PC-9 (cell line): ENCODE measurements around the gene FLAD1. TPM values are rescaled to one million over a fixed set of nuclear protein-coding genes. Genes with fewer than 3 reads are reported as not detected.

ENCODE experiments used
- BruUV-seq: library from RNA; stranded (reverse); fragments of 400-500 nt; replicated peaks from 2 replicates; lab custom pipeline; 2021; lab: Mats Ljungman, UMichigan
- CTCF ChIA-PET: fragments of 300-600 bp; sonication (Branson Sonifier 250); formaldehyde crosslinking; loops from one replicate; lab custom pipeline; 2022; ENCODE audit warnings: antibody characterized with exemption; lab: Charles Lee
- POLR2A ChIA-PET: fragments of 300-600 bp; sonication (Branson Sonifier 250); formaldehyde crosslinking; loops from one replicate; lab custom pipeline; 2022; ENCODE audit warnings: antibody characterized with exemption; ENCODE audit not compliant: unreplicated experiment; lab: Charles Lee
- DNase-seq, 2 experiments: peaks; one replicate each; pipeline versions ENCODE4 v3.0.0 to v3.0.0-alpha.2; 2015 to 2022; ENCODE audit warnings: mixed read lengths in 1 of 2
- H2AFZ ChIP-seq: fragments of 200-600 bp; sonication (generic); 2 replicates; pipeline ENCODE4 v1.8.1; 2017; ENCODE audit warnings: antibody characterized with exemption
- H3F3A ChIP-seq: fragments of 200-600 bp; sonication (generic); 2 replicates; pipeline ENCODE4 v1.8.1; 2017; ENCODE audit warnings: antibody characterized with exemption, mild to moderate bottlenecking, low read depth; ENCODE audit not compliant: insufficient read depth
- H3K27ac ChIP-seq: fragments of 200-600 bp; sonication (generic); 2 replicates; pipeline ENCODE4 v1.6.1; 2016; ENCODE audit warnings: mixed run types
- H3K27me3 ChIP-seq: fragments of 200-600 bp; sonication (generic); 2 replicates; pipeline ENCODE4 v1.6.1; 2016; ENCODE audit warnings: low read depth, mixed run types; ENCODE audit not compliant: insufficient read depth
- H3K36me3 ChIP-seq: fragments of 200-600 bp; sonication (generic); 2 replicates; pipeline ENCODE4 v1.6.1; 2016; ENCODE audit warnings: low read depth, mixed run types
- H3K4me1 ChIP-seq: fragments of 200-600 bp; sonication (generic); replicated peaks from 2 replicates; pipeline ENCODE4 v1.6.1; 2016; ENCODE audit warnings: mixed run types; ENCODE audit not compliant: insufficient read depth
- H3K4me2 ChIP-seq: fragments of 200-600 bp; sonication (generic); 2 replicates; pipeline ENCODE4 v1.6.1; 2017; ENCODE audit warnings: mixed run types
- H3K4me3 ChIP-seq: fragments of 200-600 bp; sonication (generic); 2 replicates; pipeline ENCODE4 v1.6.1; 2016; ENCODE audit warnings: mixed run types
- H3K79me2 ChIP-seq: fragments of 200-600 bp; sonication (generic); 2 replicates; pipeline ENCODE4 v1.6.1; 2017; ENCODE audit warnings: low read depth, mixed run types
- H3K9me2 ChIP-seq: fragments of 200-600 bp; sonication (generic); 2 replicates; pipeline ENCODE4 v1.8.1; 2017; ENCODE audit warnings: mild to moderate bottlenecking; ENCODE audit not compliant: insufficient read depth
- H3K9me3 ChIP-seq: fragments of 200-600 bp; sonication (generic); 2 replicates; pipeline ENCODE4 v1.8.1; 2016; ENCODE audit warnings: low read depth; ENCODE audit not compliant: insufficient read depth
- H4K20me1 ChIP-seq: fragments of 200-600 bp; sonication (generic); 2 replicates; pipeline ENCODE4 v1.8.1; 2017; ENCODE audit not compliant: insufficient read depth
- EZH2 ChIP-seq: fragments of 200-600 bp; sonication (generic); IDR thresholded peaks from 2 replicates; pipeline ENCODE4 v1.8.0; 2017; ENCODE audit warnings: antibody characterized with exemption, low read depth
- intact Hi-C: fragments of 100-400 bp; cut with micrococcal nuclease; formaldehyde crosslinking; loops from one replicate; pipeline ENCODE4 v1.10.0; 2022; ENCODE audit not compliant: unreplicated experiment
- total RNA-seq: library from RNA; stranded (reverse); gene quantifications from 2 replicates; pipeline ENCODE4 v1.2.3, GENCODE V29; 2021
- TF ChIP-seq, protein P1 (sequence below): fragments of 200-600 bp; sonication (generic); conservative IDR thresholded peaks from 2 replicates; pipeline ENCODE4 v1.6.1; 2017; ENCODE audit warnings: mixed run types, antibody characterized with exemption, mild to moderate bottlenecking, moderate library complexity

Gene FLAD1
- total RNA-seq, 1 experiment from 2014 or later = 54.2 TPM

DNA sequence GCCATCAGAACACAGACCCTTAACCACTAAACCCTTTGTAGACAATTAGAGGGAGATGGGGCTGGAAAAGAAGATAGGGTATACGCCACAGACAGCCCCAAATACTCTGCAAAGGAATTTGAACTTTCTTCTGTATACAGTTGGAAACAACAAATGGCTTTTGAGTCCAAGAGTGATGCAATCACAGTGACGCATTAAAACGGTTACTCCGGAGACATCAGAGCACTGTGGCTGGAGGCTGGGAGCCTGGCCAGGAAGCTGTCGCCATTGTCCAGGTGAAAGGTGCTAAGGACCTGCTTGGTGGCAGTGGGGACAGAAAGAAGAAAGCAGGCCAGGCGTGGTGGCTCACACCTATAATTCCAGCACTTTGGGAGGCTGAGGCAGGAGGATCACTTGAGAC is 4.2 kb downstream of the FLAD1 start:
- Histone ChIP-seq H3K4me1 (peaks cover 30% of the 10 kb centered on the region), H2AFZ (no peak overlapping the region), H3K27ac (peak overlapping the region; percentile 48), H3K9me3 (no peaks in the 10 kb centered on the region), H3F3A (peaks cover 29% of the 10 kb centered on the region), H3K27me3 (no peaks in the 10 kb centered on the region), H3K4me2 (peak overlapping the region; percentile 33), H4K20me1 (no peaks in the 10 kb centered on the region), H3K4me3 (no peak overlapping the region), H3K9me2 (no peaks in the 10 kb centered on the region), H3K79me2 (peaks cover 58% of the 10 kb centered on the region), H3K36me3 (peaks cover 18% of the 10 kb centered on the region)
- intact Hi-C loops = no loop called here
- no TSS peak for BruUV-seq
- ChIA-PET POLR2A (no interaction called here), CTCF (interaction anchor here (1.1 kb wide), 1 partner anchor 9 kb away, joined by 7 read pairs; no protein-coding TSS in a partner anchor)
- TF ChIP-seq, protein P1, sequence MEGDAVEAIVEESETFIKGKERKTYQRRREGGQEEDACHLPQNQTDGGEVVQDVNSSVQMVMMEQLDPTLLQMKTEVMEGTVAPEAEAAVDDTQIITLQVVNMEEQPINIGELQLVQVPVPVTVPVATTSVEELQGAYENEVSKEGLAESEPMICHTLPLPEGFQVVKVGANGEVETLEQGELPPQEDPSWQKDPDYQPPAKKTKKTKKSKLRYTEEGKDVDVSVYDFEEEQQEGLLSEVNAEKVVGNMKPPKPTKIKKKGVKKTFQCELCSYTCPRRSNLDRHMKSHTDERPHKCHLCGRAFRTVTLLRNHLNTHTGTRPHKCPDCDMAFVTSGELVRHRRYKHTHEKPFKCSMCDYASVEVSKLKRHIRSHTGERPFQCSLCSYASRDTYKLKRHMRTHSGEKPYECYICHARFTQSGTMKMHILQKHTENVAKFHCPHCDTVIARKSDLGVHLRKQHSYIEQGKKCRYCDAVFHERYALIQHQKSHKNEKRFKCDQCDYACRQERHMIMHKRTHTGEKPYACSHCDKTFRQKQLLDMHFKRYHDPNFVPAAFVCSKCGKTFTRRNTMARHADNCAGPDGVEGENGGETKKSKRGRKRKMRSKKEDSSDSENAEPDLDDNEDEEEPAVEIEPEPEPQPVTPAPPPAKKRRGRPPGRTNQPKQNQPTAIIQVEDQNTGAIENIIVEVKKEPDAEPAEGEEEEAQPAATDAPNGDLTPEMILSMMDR = no peak
- TF ChIP-seq EZH2 = no peak
- DNase-seq = peak in 1 of 2 experiments; percentile 74

DNA sequence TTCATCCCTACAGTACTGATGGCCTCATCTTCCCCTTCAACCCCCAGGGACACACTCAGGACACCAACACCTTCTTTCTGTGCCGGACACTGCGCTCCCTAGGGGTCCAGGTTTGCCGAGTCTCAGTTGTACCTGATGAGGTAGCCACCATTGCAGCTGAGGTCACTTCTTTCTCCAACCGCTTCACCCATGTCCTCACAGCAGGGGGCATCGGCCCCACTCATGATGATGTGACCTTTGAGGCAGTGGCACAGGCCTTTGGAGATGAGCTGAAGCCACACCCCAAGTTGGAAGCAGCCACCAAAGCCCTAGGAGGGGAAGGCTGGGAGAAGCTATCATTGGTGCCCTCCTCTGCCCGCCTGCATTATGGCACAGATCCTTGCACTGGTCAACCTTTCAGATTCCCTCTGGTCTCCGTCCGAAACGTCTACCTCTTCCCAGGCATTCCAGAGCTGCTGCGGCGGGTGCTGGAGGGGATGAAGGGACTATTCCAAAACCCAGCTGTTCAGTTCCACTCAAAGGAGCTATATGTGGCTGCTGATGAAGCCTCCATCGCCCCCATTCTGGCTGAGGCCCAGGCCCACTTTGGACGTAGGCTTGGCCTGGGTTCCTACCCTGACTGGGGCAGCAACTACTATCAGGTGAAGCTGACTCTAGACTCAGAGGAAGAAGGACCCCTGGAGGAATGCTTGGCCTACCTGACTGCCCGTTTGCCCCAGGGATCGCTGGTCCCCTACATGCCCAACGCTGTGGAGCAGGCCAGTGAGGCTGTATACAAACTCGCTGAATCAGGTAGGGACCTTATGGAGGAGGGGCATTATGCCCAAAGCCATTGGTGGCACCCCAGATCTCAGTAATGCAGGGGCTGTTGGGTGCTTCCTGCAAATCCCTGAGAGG is 5.2 kb downstream of the FLAD1 start:
- TF ChIP-seq, protein P1 = no peak
- TF ChIP-seq EZH2 = no peak
- Histone ChIP-seq H3K4me2 (no peak overlapping the region; the same call in 1 of the 2 replicates), H4K20me1 (no peaks in the 10 kb centered on the region), H3K9me2 (no peaks in the 10 kb centered on the region), H3K4me3 (no peak overlapping the region), H3K36me3 (peaks cover 18% of the 10 kb centered on the region), H3K4me1 (peaks cover 28% of the 10 kb centered on the region), H3K79me2 (peaks cover 57% of the 10 kb centered on the region), H2AFZ (no peak overlapping the region), H3F3A (peaks cover 31% of the 10 kb centered on the region; the same call in 1 of the 2 replicates), H3K27ac (no peak overlapping the region), H3K27me3 (no peaks in the 10 kb centered on the region), H3K9me3 (no peaks in the 10 kb centered on the region)
- ChIA-PET CTCF (no interaction called here), POLR2A (interaction anchor here (0.6 kb wide), 1 partner anchor 34 kb away, joined by 4 read pairs; no protein-coding TSS in a partner anchor)
- no peak for DNase-seq
- intact Hi-C loops = no loop called here
- no TSS peak for BruUV-seq

DNA sequence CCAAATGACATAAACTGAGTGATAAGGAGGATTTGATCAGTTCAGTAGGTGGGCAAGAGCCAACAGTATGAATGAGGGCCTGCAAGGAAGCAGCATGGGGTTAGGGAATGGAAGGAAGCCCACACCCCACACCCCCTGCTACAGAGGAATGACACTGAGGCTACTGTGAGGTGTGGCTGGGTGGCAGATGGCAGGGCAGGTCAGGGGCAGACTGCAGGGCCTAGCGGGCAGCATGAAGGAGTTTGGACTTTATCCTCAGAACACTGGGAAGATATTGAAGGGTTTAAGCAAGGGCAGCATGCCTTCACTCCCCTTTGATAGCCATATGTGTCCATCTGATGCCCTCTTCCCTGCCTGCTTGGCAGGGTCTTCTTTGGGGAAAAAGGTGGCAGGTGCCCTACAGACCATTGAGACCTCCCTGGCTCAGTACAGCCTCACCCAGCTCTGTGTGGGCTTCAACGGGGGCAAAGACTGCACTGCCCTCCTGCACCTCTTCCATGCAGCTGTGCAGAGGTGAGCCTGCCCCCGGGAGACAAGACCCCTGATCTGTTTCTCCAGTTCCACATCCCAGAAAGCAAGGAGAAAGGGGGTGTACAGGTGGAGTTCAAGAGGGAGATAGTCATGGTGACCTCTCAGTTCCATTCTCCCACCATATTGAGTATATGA is 6.2 kb downstream of the FLAD1 start:
- no peak for TF ChIP-seq EZH2
- TF ChIP-seq, protein P1 = no peak
- Histone ChIP-seq H3K36me3 (peaks cover 18% of the 10 kb centered on the region), H3K27ac (no peak overlapping the region), H3K9me2 (no peaks in the 10 kb centered on the region), H3K79me2 (peaks cover 47% of the 10 kb centered on the region), H3K4me1 (peaks cover 25% of the 10 kb centered on the region), H3K4me2 (no peak overlapping the region), H3F3A (peaks cover 40% of the 10 kb centered on the region; the same call in 1 of the 2 replicates), H4K20me1 (no peaks in the 10 kb centered on the region), H3K27me3 (no peaks in the 10 kb centered on the region), H3K4me3 (no peak overlapping the region), H2AFZ (no peak overlapping the region), H3K9me3 (no peaks in the 10 kb centered on the region)
- no TSS peak for BruUV-seq
- DNase-seq = no peak
- POLR2A ChIA-PET = interaction anchor here (0.5 kb wide), 1 partner anchor 94 kb away, joined by 4 read pairs; no protein-coding TSS in a partner anchor
- intact Hi-C loops = no loop called here
- CTCF ChIA-PET = no interaction called here
